SHP77 (cell line): ENCODE results near the gene CRYGA.
"Not testable (repeated sequence)": the region's sequence is repeated elsewhere in the genome, so short reads cannot be mapped to it uniquely, and the experiment has no call there.

Experiments used
- DNase-seq, 2 experiments: peaks; one replicate each; lab custom pipeline; 2025; lab: John Stamatoyannopoulos, UW

The CRYGA gene

GRCh38 chr2:208164951-208165755, 1.8 kb upstream of the CRYGA start:
- DNase-seq = no peak

GRCh38 chr2:208156439-208156838, 7.0 kb downstream of the CRYGA start:
- DNase-seq = no peak

GRCh38 chr2:208153156-208153555, 10.2 kb downstream of the CRYGA start:
- no peak for DNase-seq

GRCh38 chr2:208150956-208151355, 12.4 kb downstream of the CRYGA start:
- DNase-seq = no peak

GRCh38 chr2:208150094-208150493, 13.3 kb downstream of the CRYGA start:
- DNase-seq = no peak

- DNase-seq = no peak
These were observed 14.6 kb downstream of the CRYGA start for GRCh38 chr2:208148803-208149202.

- no peak for DNase-seq
These were observed 15.6 kb downstream of the CRYGA start for GRCh38 chr2:208147759-208148158.

- DNase-seq = no peak
These were observed 16.4 kb downstream of the CRYGA start for GRCh38 chr2:208147008-208147407.

GRCh38 chr2:208146006-208146405, 17.4 kb downstream of the CRYGA start, which contains the start of gene CRYGB:
Gene CRYGB (minus strand): TSS chr2:208146158. CDS start chr2:208146120, 38 bp downstream.
- no peak for DNase-seq

GRCh38 chr2:208142925-208143799, 20.2 kb downstream of the CRYGA start:
- DNase-seq = no peak

GRCh38 chr2:208142240-208142924, 21.0 kb downstream of the CRYGA start:
- no peak for DNase-seq

- no peak for DNase-seq
These were observed 23.9 kb downstream of the CRYGA start for GRCh38 chr2:208139447-208139846.

GRCh38 chr2:208138334-208138733, 25.1 kb downstream of the CRYGA start:
- not testable (repeated sequence) for DNase-seq

- no peak for DNase-seq
These were observed 26.7 kb downstream of the CRYGA start for GRCh38 chr2:208136716-208137094.

GRCh38 chr2:208135794-208136715, 27.3 kb downstream of the CRYGA start:
- no peak for DNase-seq

- DNase-seq = no peak
These were observed 28.3 kb downstream of the CRYGA start for GRCh38 chr2:208134928-208135586.

GRCh38 chr2:208130712-208131110, 32.7 kb downstream of the CRYGA start:
- no peak for DNase-seq

GRCh38 chr2:208129744-208130711, 33.4 kb downstream of the CRYGA start, which contains the start of gene CRYGC:
Gene CRYGC (minus strand): TSS chr2:208129828. CDS start chr2:208129792, 36 bp downstream.
- DNase-seq = no peak

GRCh38 chr2:208128136-208128535, 35.3 kb downstream of the CRYGA start:
- DNase-seq = no peak
